Measurements from ENCODE around the gene PWP1. TPM values are rescaled to one million over a fixed set of nuclear protein-coding genes. Genes with fewer than 3 reads are reported as not detected.
"Not testable (repeated sequence)": the region's sequence is repeated elsewhere in the genome, so short reads cannot be mapped to it uniquely, and the experiment has no call there.

Gene PWP1
- total and polyA plus RNA-seq, 10 of the 15 experiments (the other 5 are each of a cell fraction or from before 2014, with no cell fraction given) = 42.4 to 283 (median 84.6) TPM

- SMC1A ChIA-PET (ENCODE audit: uncharacterized antibody, unreplicated experiment); H3K9ac ChIP-seq (ENCODE audit: control insufficient read depth, insufficient read depth, low read length); BruUV-seq (replicated peaks); H3K27me3 ChIP-seq (replicated peaks in 1 of 2; ENCODE audit: control insufficient read depth in 2 of 2, insufficient read depth in 2 of 2, low read length in 1 of 2); RAD21 ChIA-PET (ENCODE audit: unreplicated experiment); H3K4me3 ChIP-seq; DNase-seq (ENCODE audit: low read depth, low spot score); in situ Hi-C loops (cut with MboI); H3K4me1 ChIP-seq (ENCODE audit: control insufficient read depth, insufficient read depth, low read length); POLR2A ChIA-PET; CTCF ChIA-PET; H3K4me2 ChIP-seq (ENCODE audit: control insufficient read depth, insufficient read depth); intact Hi-C loops (cut with micrococcal nuclease; ENCODE audit: unreplicated experiment); H2AFZ ChIP-seq (ENCODE audit: control insufficient read depth, low read depth, low read length); H3K9me3 ChIP-seq (replicated peaks; ENCODE audit: control insufficient read depth, insufficient read depth, low read length); ATAC-seq; H4K20me1 ChIP-seq (ENCODE audit: control insufficient read depth, insufficient read depth); H3K36me3 ChIP-seq (ENCODE audit: control insufficient read depth in 2 of 2, insufficient read depth in 2 of 2, low read length in 1 of 2); H3K79me2 ChIP-seq (ENCODE audit: control insufficient read depth, insufficient read depth, low read length); H3K27ac ChIP-seq (ENCODE audit: control insufficient read depth, insufficient read depth); FAIRE-seq: not testable (repeated sequence)
- 0% methylated on average over 1 of the region's 1 CpG for WGBS (ENCODE audit: insufficient coverage, insufficient replicate concordance, low lambda C conversion rate, missing lambda C conversion rate)
- TF ChIP-seq IKZF2 (IDR thresholded peaks at IDR 0.05) = 0 out of 4 replicates have a peak, but pooled peaks of 1 of the 2 experiments have one; percentile 29
Measured at GRCh38 chr12:107727327-107727726, 41.7 kb downstream of the PWP1 start.

GRCh38 chr12:107727742-107728141 lies 42.1 kb downstream of the PWP1 start:
- H3K27ac ChIP-seq (ENCODE audit: control insufficient read depth, insufficient read depth); BruUV-seq (replicated peaks); H3K27me3 ChIP-seq (replicated peaks in 1 of 2; ENCODE audit: control insufficient read depth in 2 of 2, insufficient read depth in 2 of 2, low read length in 1 of 2); SMC1A ChIA-PET (ENCODE audit: uncharacterized antibody, unreplicated experiment); ATAC-seq; H3K4me1 ChIP-seq (ENCODE audit: control insufficient read depth, insufficient read depth, low read length); POLR2A ChIA-PET; H2AFZ ChIP-seq (ENCODE audit: control insufficient read depth, low read depth, low read length); intact Hi-C loops (cut with micrococcal nuclease; ENCODE audit: unreplicated experiment); H3K79me2 ChIP-seq (ENCODE audit: control insufficient read depth, insufficient read depth, low read length); in situ Hi-C loops (cut with MboI); FAIRE-seq; H3K9me3 ChIP-seq (replicated peaks; ENCODE audit: control insufficient read depth, insufficient read depth, low read length); H4K20me1 ChIP-seq (ENCODE audit: control insufficient read depth, insufficient read depth); H3K4me2 ChIP-seq (ENCODE audit: control insufficient read depth, insufficient read depth); H3K36me3 ChIP-seq (ENCODE audit: control insufficient read depth in 2 of 2, insufficient read depth in 2 of 2, low read length in 1 of 2); H3K4me3 ChIP-seq; CTCF ChIA-PET; H3K9ac ChIP-seq (ENCODE audit: control insufficient read depth, insufficient read depth, low read length); RAD21 ChIA-PET (ENCODE audit: unreplicated experiment); DNase-seq (ENCODE audit: low read depth, low spot score): not testable (repeated sequence)
- WGBS (ENCODE audit: insufficient coverage, insufficient replicate concordance, low lambda C conversion rate, missing lambda C conversion rate) = no CpG with 5 or more reads among the region's 1 CpG

Measured in GM12878 (cell line).